Cardiac muscle cell (in vitro differentiated cells and primary cell): Measurements from ENCODE around the gene PRUNE2. TPM values are rescaled to one million over a fixed set of nuclear protein-coding genes. Genes with fewer than 3 reads are reported as not detected.

Experiments used
- DNase-seq, 2 donors: peaks; one replicate each; pipeline versions ENCODE4 v3.0.0 to v3.0.0-alpha.2; 2010 to 2017; ENCODE audit warnings: low read depth in 1 of 2, low spot score in 1 of 2
- H3K27ac ChIP-seq: fragments of 200-600 bp; sonication (generic); 2 replicates; pipeline ENCODE4 v1.5.1; 2016
- H3K27me3 ChIP-seq: fragments of 200-600 bp; sonication (generic); 2 replicates; pipeline ENCODE4 v1.6.0; 2016; ENCODE audit warnings: control low read depth
- H3K36me3 ChIP-seq: fragments of 200-600 bp; sonication (generic); 2 replicates; pipeline ENCODE4 v1.5.1; 2016; ENCODE audit warnings: control low read depth
- H3K4me1 ChIP-seq: fragments of 200-600 bp; sonication (generic); 2 replicates; pipeline ENCODE4 v1.8.1; 2017; ENCODE audit warnings: low read depth, mild to moderate bottlenecking, mixed run types
- H3K4me3 ChIP-seq: fragments of 200-600 bp; sonication (generic); 2 replicates; pipeline ENCODE4 v1.5.1; 2016; ENCODE audit warnings: mild to moderate bottlenecking
- H3K9me3 ChIP-seq: fragments of 200-600 bp; sonication (generic); 2 replicates; pipeline ENCODE4 v1.5.1; 2017; ENCODE audit warnings: low read depth, mild to moderate bottlenecking, control low read depth
- CTCF ChIP-seq: IDR thresholded peaks from 2 replicates; pipeline ENCODE4 v1.5.1; 2012; ENCODE audit warnings: low read depth, mild to moderate bottlenecking, low read length
- polyA plus RNA-seq: library from polyadenylated mRNA; unstranded; fragments of >200 nt; fragmentation: Nextera tagmentation; extraction: Ambion mirVana; gene quantifications from 2 replicates; pipeline ENCODE4 v1.2.1, GENCODE V29; 2016
- total RNA-seq: library from RNA; depleted of rRNA; stranded (reverse); fragments of >200 nt; gene quantifications from 2 replicates; pipeline ENCODE4 v1.2.3, GENCODE V29; 2016

Gene PRUNE2
- total and polyA plus RNA-seq, 2 experiments from 2014 or later = 5.5 to 14.4 TPM

- no peak overlapping the region for H3K27ac ChIP-seq
- TF ChIP-seq CTCF = no peak
- no peak for DNase-seq
Observed at GRCh38 chr9:76725011-76725546, 180.8 kb downstream of the PRUNE2 start.

GRCh38 chr9:76720245-76720644, 185.7 kb downstream of the PRUNE2 start:
- H3K9me3 ChIP-seq = no peaks in the 10 kb centered on the region
- H3K27me3 ChIP-seq = no peaks in the 10 kb centered on the region
- no peak overlapping the region for H3K27ac ChIP-seq
- H3K36me3 ChIP-seq = no peaks in the 10 kb centered on the region
- no peak for DNase-seq
- H3K4me3 ChIP-seq = no peak overlapping the region
- TF ChIP-seq CTCF = no peak
- H3K4me1 ChIP-seq = no peaks in the 10 kb centered on the region

More at GRCh38 chr9:76725011-76725546, 180.8 kb downstream of the PRUNE2 start:
- H3K27me3 ChIP-seq = no peaks in the 10 kb centered on the region
- H3K9me3 ChIP-seq = no peaks in the 10 kb centered on the region
- no peak overlapping the region for H3K4me3 ChIP-seq
- H3K36me3 ChIP-seq = no peaks in the 10 kb centered on the region
- no peaks in the 10 kb centered on the region for H3K4me1 ChIP-seq

DNA sequence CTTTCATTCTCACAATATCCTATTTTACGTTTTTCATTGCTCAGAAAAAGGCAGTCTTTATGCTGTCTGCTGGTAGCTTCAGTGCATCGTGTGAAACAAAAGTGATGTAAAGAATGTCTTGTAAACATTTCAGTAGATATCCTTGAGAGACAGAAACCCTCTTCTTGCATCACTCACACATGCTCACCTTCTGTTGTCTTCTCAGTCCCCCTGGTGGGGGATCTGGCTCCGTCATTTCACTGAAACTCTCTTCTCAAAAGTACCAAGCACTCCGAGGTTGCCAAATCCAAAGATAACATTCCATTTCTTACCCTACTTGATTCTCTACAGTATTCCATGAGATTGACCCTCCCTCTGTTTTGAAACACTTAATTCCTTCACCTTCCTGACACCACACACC, 187.7 kb downstream of the PRUNE2 start:
- Histone ChIP-seq H3K4me1 (no peaks in the 10 kb centered on the region), H3K9me3 (no peaks in the 10 kb centered on the region), H3K27me3 (no peaks in the 10 kb centered on the region), H3K27ac (no peak overlapping the region), H3K4me3 (no peak overlapping the region), H3K36me3 (no peaks in the 10 kb centered on the region)
- TF ChIP-seq CTCF = no peak
- DNase-seq = no peak

- no peaks in the 10 kb centered on the region for H3K9me3 ChIP-seq
- DNase-seq = no peak
- no peak overlapping the region for H3K4me3 ChIP-seq
- no peak overlapping the region for H3K27ac ChIP-seq
- no peak for TF ChIP-seq CTCF
- H3K4me1 ChIP-seq = no peaks in the 10 kb centered on the region
- no peaks in the 10 kb centered on the region for H3K27me3 ChIP-seq
- H3K36me3 ChIP-seq = no peaks in the 10 kb centered on the region
Observed at GRCh38 chr9:76717613-76718012, 188.3 kb downstream of the PRUNE2 start.

DNA sequence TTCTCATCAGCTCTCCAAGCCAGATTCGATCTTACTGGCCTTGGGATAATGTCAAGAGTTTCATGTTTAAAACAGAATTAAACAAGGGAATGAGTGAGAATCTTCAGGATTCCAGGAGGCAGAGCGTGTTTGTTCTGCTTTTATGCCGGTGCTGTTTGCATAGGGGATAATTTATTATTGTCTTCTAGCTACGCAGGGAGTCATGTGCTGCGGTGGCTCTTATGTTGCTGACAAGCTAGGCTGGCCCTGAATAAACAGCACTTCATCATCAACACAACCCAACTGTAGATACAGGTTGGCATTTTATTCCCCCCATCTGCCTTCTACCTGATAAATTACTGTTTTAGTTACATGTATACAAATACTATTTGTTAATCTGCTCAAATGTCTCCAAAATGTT, 188.7 kb downstream of the PRUNE2 start:
- Histone ChIP-seq H3K27me3 (no peaks in the 10 kb centered on the region), H3K9me3 (no peaks in the 10 kb centered on the region), H3K4me3 (no peak overlapping the region), H3K27ac (no peak overlapping the region), H3K4me1 (no peaks in the 10 kb centered on the region), H3K36me3 (no peaks in the 10 kb centered on the region)
- TF ChIP-seq CTCF = no peak
- no peak for DNase-seq
